GM21515 (cell line): ENCODE measurements around the gene SYMPK.
"Not testable (repeated sequence)": the region's sequence is repeated elsewhere in the genome, so short reads cannot be mapped to it uniquely, and the experiment has no call there.

Experiments used
- ATAC-seq: cut with Tn5 transposase; IDR thresholded peaks from one replicate; pipeline ENCODE4 v1.9.1; 2021; ENCODE audit not compliant: unreplicated experiment

The SYMPK gene

GRCh38 chr19:45809643-45810159 lies 53.2 kb downstream of the SYMPK start:
- no peak for ATAC-seq

- ATAC-seq = no peak
Measured at GRCh38 chr19:45805719-45806118, 57.2 kb downstream of the SYMPK start.

GRCh38 chr19:45804959-45805230 lies 58.1 kb downstream of the SYMPK start:
- no peak for ATAC-seq

- ATAC-seq = no peak
Measured at GRCh38 chr19:45804140-45804958, 58.6 kb downstream of the SYMPK start.

GRCh38 chr19:45801603-45802175 lies 61.3 kb downstream of the SYMPK start:
- ATAC-seq = no peak

- no peak for ATAC-seq
Measured at GRCh38 chr19:45800070-45800553, 62.8 kb downstream of the SYMPK start.

GRCh38 chr19:45799541-45799940 lies 63.4 kb downstream of the SYMPK start:
- not testable (repeated sequence) for ATAC-seq

- ATAC-seq = no peak
Measured at GRCh38 chr19:45798995-45799517, 63.9 kb downstream of the SYMPK start.

GRCh38 chr19:45794627-45795026 lies 68.3 kb downstream of the SYMPK start:
- no peak for ATAC-seq

- ATAC-seq = no peak
Measured at GRCh38 chr19:45793876-45794275, 69.1 kb downstream of the SYMPK start.

GRCh38 chr19:45793178-45793564 lies 69.8 kb downstream of the SYMPK start:
- no peak for ATAC-seq

GRCh38 chr19:45792470-45793177 lies 70.3 kb downstream of the SYMPK start, which contains the start of gene DMWD:
Gene DMWD (minus strand): TSS chr19:45792845. CDS start chr19:45792756, 89 bp downstream.
- ATAC-seq = peak; percentile 90

GRCh38 chr19:45791744-45792469 lies 71.0 kb downstream of the SYMPK start:
- ATAC-seq = no peak

- no peak for ATAC-seq
Measured at GRCh38 chr19:45790942-45791341, 72.0 kb downstream of the SYMPK start.

GRCh38 chr19:45789035-45789786 lies 73.7 kb downstream of the SYMPK start:
- no peak for ATAC-seq

- ATAC-seq = no peak
Measured at GRCh38 chr19:45786533-45786894, 76.4 kb downstream of the SYMPK start.

GRCh38 chr19:45785781-45786532 lies 77.0 kb downstream of the SYMPK start:
- ATAC-seq = no peak

- no peak for ATAC-seq
Measured at GRCh38 chr19:45785097-45785496, 77.8 kb downstream of the SYMPK start.

GRCh38 chr19:45784096-45784495 lies 78.9 kb downstream of the SYMPK start:
- ATAC-seq = no peak
